C4-2B (cell line): ENCODE measurements around the gene HOXA9.

Experiments
- H3K27ac ChIP-seq: fragments of 450-650 bp; 2 replicates; pipeline ENCODE4 v1.5.1; 2017
- ZFX ChIP-seq: fragments of 450-650 bp; IDR thresholded peaks from 2 replicates; pipeline ENCODE4 v1.6.1; 2017
- TF ChIP-seq, protein P1 (sequence below): fragments of 450-650 bp; conservative IDR thresholded peaks from 2 replicates; pipeline ENCODE4 v1.5.1; 2017; ENCODE audit warnings: mild to moderate bottlenecking

Gene HOXA9

GRCh38 chr7:27140126-27140857 lies 25.0 kb downstream of the HOXA9 start:
- TF ChIP-seq, protein P1, sequence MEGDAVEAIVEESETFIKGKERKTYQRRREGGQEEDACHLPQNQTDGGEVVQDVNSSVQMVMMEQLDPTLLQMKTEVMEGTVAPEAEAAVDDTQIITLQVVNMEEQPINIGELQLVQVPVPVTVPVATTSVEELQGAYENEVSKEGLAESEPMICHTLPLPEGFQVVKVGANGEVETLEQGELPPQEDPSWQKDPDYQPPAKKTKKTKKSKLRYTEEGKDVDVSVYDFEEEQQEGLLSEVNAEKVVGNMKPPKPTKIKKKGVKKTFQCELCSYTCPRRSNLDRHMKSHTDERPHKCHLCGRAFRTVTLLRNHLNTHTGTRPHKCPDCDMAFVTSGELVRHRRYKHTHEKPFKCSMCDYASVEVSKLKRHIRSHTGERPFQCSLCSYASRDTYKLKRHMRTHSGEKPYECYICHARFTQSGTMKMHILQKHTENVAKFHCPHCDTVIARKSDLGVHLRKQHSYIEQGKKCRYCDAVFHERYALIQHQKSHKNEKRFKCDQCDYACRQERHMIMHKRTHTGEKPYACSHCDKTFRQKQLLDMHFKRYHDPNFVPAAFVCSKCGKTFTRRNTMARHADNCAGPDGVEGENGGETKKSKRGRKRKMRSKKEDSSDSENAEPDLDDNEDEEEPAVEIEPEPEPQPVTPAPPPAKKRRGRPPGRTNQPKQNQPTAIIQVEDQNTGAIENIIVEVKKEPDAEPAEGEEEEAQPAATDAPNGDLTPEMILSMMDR = no peak
- no peak for TF ChIP-seq ZFX
- no peak overlapping the region for H3K27ac ChIP-seq

- TF ChIP-seq, protein P1 = no peak
- H3K27ac ChIP-seq = no peak overlapping the region
Observed at GRCh38 chr7:27139334-27140125, 25.8 kb downstream of the HOXA9 start.

DNA sequence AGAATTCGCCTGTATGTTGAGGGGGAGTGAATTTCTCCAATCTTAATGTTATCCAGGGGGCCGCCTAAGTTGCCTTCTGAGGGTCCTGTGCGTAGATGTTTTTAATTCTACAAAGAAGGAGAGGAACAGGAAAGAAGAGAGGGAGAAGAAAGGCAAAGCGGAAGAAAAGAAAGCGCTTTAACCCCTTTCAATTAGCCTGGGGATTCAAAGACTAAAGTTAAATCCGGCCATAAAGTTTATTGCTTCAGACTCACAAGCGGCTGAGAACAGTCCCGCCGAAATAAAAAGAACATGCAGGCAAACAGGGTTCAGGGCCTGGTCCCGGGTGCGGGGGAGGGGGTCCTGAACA lies 26.4 kb downstream of the HOXA9 start:
- no peak overlapping the region for H3K27ac ChIP-seq
- TF ChIP-seq, protein P1 = no peak
- no peak for TF ChIP-seq ZFX

GRCh38 chr7:27138472-27138871 lies 26.9 kb downstream of the HOXA9 start:
- no peak for TF ChIP-seq ZFX
- TF ChIP-seq, protein P1 = no peak
- no peak overlapping the region for H3K27ac ChIP-seq

DNA sequence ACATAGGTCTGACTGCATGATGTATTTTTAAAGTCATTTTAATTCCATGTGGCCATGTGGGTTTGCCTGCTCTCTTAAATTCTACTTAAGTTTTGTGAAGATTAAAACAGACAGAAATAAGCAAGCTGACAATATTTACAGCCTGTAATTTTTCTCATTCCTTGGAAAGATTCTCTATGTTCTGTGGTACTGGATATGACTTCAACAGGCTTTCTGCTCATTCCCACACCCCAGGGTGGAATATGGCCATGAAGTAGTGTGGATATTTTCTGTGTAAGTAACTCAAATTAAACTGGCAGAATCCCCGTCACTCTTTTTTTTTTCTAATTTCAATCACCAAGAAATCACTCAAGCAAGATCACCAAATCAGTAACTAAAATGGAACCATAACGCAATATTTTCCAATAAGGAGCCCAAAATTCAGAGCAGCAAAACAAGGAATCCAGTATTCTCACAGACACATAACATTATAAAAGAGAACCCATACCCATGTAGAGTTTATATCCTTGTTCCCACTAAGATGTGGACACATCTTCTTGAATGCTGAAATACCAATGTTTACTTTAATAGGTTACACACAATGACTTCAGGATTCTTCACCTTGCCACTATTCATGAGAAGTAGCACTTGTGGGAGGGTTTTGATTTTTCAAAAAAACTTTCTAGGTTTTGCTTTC lies 27.6 kb downstream of the HOXA9 start:
- TF ChIP-seq ZFX = no peak
- TF ChIP-seq, protein P1 = no peak
- H3K27ac ChIP-seq = no peak overlapping the region

DNA sequence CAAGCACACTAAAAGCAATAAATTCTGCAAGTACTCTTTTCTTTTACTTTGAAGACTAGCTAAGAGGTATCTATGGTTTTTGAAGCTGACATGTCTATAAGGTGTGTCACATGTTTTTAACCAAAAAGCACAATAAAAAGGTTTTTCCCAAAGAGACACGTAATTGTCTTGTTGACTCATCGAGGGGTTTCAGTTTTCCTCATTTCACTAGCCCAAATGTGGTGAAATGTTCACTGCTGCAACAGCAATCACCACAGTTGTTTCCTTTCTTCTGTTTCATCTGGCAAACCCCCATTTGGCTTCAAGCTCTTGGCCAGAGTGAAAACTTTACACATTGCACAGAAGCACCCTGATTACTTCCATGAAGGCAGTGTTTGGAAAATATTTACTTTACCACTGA lies 30.9 kb downstream of the HOXA9 start:
- TF ChIP-seq, protein P1 = no peak
- TF ChIP-seq ZFX = no peak
- no peak overlapping the region for H3K27ac ChIP-seq
